NOMO-1 treated with dmso at 0.1 percent for 144 hours (cell line): ENCODE results near the gene MED13L.
"Not testable (repeated sequence)": the region's sequence is repeated elsewhere in the genome, so short reads cannot be mapped to it uniquely, and the experiment has no call there.

Source experiments
- DNase-seq: peaks from one replicate; lab custom pipeline; 2025; ENCODE audit not compliant: unreplicated experiment; lab: John Stamatoyannopoulos, UW

MED13L gene

GRCh38 chr12:116248433-116248832, 29.1 kb downstream of the MED13L start:
- DNase-seq = no peak

- DNase-seq = no peak
Measured at GRCh38 chr12:116247377-116247776, 30.1 kb downstream of the MED13L start.

GRCh38 chr12:116246490-116247179, 30.9 kb downstream of the MED13L start:
- no peak for DNase-seq

GRCh38 chr12:116245189-116245588, 32.3 kb downstream of the MED13L start:
- DNase-seq = no peak

GRCh38 chr12:116244474-116245090, 32.9 kb downstream of the MED13L start:
- no peak for DNase-seq

- no peak for DNase-seq
Measured at GRCh38 chr12:116244001-116244400, 33.5 kb downstream of the MED13L start.

GRCh38 chr12:116242740-116243139, 34.8 kb downstream of the MED13L start:
- DNase-seq = no peak

GRCh38 chr12:116241157-116241759, 36.2 kb downstream of the MED13L start:
- no peak for DNase-seq

GRCh38 chr12:116238570-116239119, 38.8 kb downstream of the MED13L start:
- DNase-seq = not testable (repeated sequence)

- no peak for DNase-seq
Measured at GRCh38 chr12:116238149-116238548, 39.3 kb downstream of the MED13L start.

GRCh38 chr12:116236976-116237375, 40.5 kb downstream of the MED13L start:
- no peak for DNase-seq

GRCh38 chr12:116236148-116236731, 41.3 kb downstream of the MED13L start:
- no peak for DNase-seq

- not testable (repeated sequence) for DNase-seq
Measured at GRCh38 chr12:116234148-116234547, 43.3 kb downstream of the MED13L start.

- DNase-seq = no peak
Measured at GRCh38 chr12:116233669-116234068, 43.8 kb downstream of the MED13L start.

GRCh38 chr12:116227811-116228210, 49.7 kb downstream of the MED13L start:
- no peak for DNase-seq

- DNase-seq = no peak
Measured at GRCh38 chr12:116226026-116226425, 51.5 kb downstream of the MED13L start.

GRCh38 chr12:116222358-116222757, 55.1 kb downstream of the MED13L start:
- DNase-seq = no peak

- DNase-seq = no peak
Measured at GRCh38 chr12:116220756-116221155, 56.7 kb downstream of the MED13L start.

- DNase-seq = no peak
Measured at GRCh38 chr12:116217045-116217735, 60.3 kb downstream of the MED13L start.

GRCh38 chr12:116216022-116216756, 61.3 kb downstream of the MED13L start:
- DNase-seq = no peak
